Measurements from ENCODE around the gene FGF6.

The FGF6 gene

GRCh38 chr12:4486980-4487379, 41.4 kb upstream of the FGF6 start:
- H3K9me3 ChIP-seq (ENCODE audit: insufficient read depth, low read depth, low read length), result no peaks in the 10 kb centered on the region
- no peak overlapping the region for H3K4me2 ChIP-seq (ENCODE audit: low read depth, low read length, poor library complexity, severe bottlenecking)
- H2AFZ ChIP-seq (ENCODE audit: low read length), result no peak overlapping the region
- no peak overlapping the region for H3K9ac ChIP-seq (ENCODE audit: low read depth, low read length, poor library complexity, severe bottlenecking)
- H3K4me1 ChIP-seq (ENCODE audit: insufficient read depth, low read length, poor library complexity, severe bottlenecking), result no peaks in the 10 kb centered on the region
- peaks cover 26% of the 10 kb centered on the region for H3K36me3 ChIP-seq (ENCODE audit: insufficient read depth, low read length)
- no peaks in the 10 kb centered on the region for H4K20me1 ChIP-seq (ENCODE audit: insufficient read depth, low read length, poor library complexity, severe bottlenecking)
- H3K27me3 ChIP-seq (ENCODE audit: insufficient read depth, low read length, poor library complexity, severe bottlenecking), result no peaks in the 10 kb centered on the region
- no peaks in the 10 kb centered on the region for H3K79me2 ChIP-seq (ENCODE audit: insufficient read depth, low read length)
- H3K4me3 ChIP-seq (ENCODE audit: low read length, poor library complexity, severe bottlenecking), result no peak overlapping the region
- TF ChIP-seq CTCF (conservative IDR thresholded peaks at IDR 0.05; ENCODE audit: low read length), result no peak
- TF ChIP-seq EZH2phosphoT487 (IDR thresholded peaks at IDR 0.05; ENCODE audit: borderline replicate concordance), result no peak
- no peaks in the 10 kb centered on the region for H3F3A ChIP-seq (ENCODE audit: low read depth)
- no peaks in the 10 kb centered on the region for H3K9me2 ChIP-seq (replicated peaks; ENCODE audit: low read depth, low read length)

- Histone ChIP-seq H3K9ac (ENCODE audit: low read depth, low read length, poor library complexity, severe bottlenecking) (no peak overlapping the region), H3K9me3 (ENCODE audit: insufficient read depth, low read depth, low read length) (no peaks in the 10 kb centered on the region), H3K79me2 (ENCODE audit: insufficient read depth, low read length) (no peaks in the 10 kb centered on the region), H3F3A (ENCODE audit: low read depth) (no peaks in the 10 kb centered on the region), H2AFZ (ENCODE audit: low read length) (no peak overlapping the region), H3K36me3 (ENCODE audit: insufficient read depth, low read length) (peaks cover 26% of the 10 kb centered on the region), H3K27me3 (ENCODE audit: insufficient read depth, low read length, poor library complexity, severe bottlenecking) (no peaks in the 10 kb centered on the region), H3K4me3 (ENCODE audit: low read length, poor library complexity, severe bottlenecking) (no peak overlapping the region), H3K9me2 (replicated peaks; ENCODE audit: low read depth, low read length) (no peaks in the 10 kb centered on the region), H4K20me1 (ENCODE audit: insufficient read depth, low read length, poor library complexity, severe bottlenecking) (no peaks in the 10 kb centered on the region), H3K4me2 (ENCODE audit: low read depth, low read length, poor library complexity, severe bottlenecking) (no peak overlapping the region), H3K4me1 (ENCODE audit: insufficient read depth, low read length, poor library complexity, severe bottlenecking) (no peaks in the 10 kb centered on the region)
- TF ChIP-seq EZH2phosphoT487 (IDR thresholded peaks at IDR 0.05; ENCODE audit: borderline replicate concordance) (no peak), CTCF (conservative IDR thresholded peaks at IDR 0.05; ENCODE audit: low read length) (no peak)
Observed at GRCh38 chr12:4486049-4486699, 40.6 kb upstream of the FGF6 start.

GRCh38 chr12:4483885-4484823, 38.5 kb upstream of the FGF6 start:
- no peak overlapping the region for H3K4me2 ChIP-seq (ENCODE audit: low read depth, low read length, poor library complexity, severe bottlenecking)
- H3K79me2 ChIP-seq (ENCODE audit: insufficient read depth, low read length), result no peaks in the 10 kb centered on the region
- H3F3A ChIP-seq (ENCODE audit: low read depth), result no peaks in the 10 kb centered on the region
- H4K20me1 ChIP-seq (ENCODE audit: insufficient read depth, low read length, poor library complexity, severe bottlenecking), result no peaks in the 10 kb centered on the region
- H3K4me1 ChIP-seq (ENCODE audit: insufficient read depth, low read length, poor library complexity, severe bottlenecking), result no peaks in the 10 kb centered on the region
- H3K36me3 ChIP-seq (ENCODE audit: insufficient read depth, low read length), result peaks cover 9% of the 10 kb centered on the region; the same call in 1 of the 2 replicates
- no peaks in the 10 kb centered on the region for H3K9me2 ChIP-seq (replicated peaks; ENCODE audit: low read depth, low read length)
- no peaks in the 10 kb centered on the region for H3K27me3 ChIP-seq (ENCODE audit: insufficient read depth, low read length, poor library complexity, severe bottlenecking)
- H3K9ac ChIP-seq (ENCODE audit: low read depth, low read length, poor library complexity, severe bottlenecking), result no peak overlapping the region
- no peak overlapping the region for H2AFZ ChIP-seq (ENCODE audit: low read length)
- TF ChIP-seq EZH2phosphoT487 (IDR thresholded peaks at IDR 0.05; ENCODE audit: borderline replicate concordance) (no peak), CTCF (conservative IDR thresholded peaks at IDR 0.05; ENCODE audit: low read length) (no peak)
- H3K4me3 ChIP-seq (ENCODE audit: low read length, poor library complexity, severe bottlenecking), result no peak overlapping the region
- no peaks in the 10 kb centered on the region for H3K9me3 ChIP-seq (ENCODE audit: insufficient read depth, low read depth, low read length)
